ENCODE data around the gene POTED.
"Not testable (repeated sequence)": the region's sequence is repeated elsewhere in the genome, so short reads cannot be mapped to it uniquely, and the experiment has no call there.

The POTED gene

GRCh38 chr21:13609477-13609876, at the start of gene POTED:
Gene POTED (plus strand): TSS chr21:13609777. CDS start chr21:13610229, 452 bp downstream.
- in situ Hi-C loops (cut with MboI; ENCODE audit: low sequenced_read_pairs): not testable (repeated sequence)

- in situ Hi-C loops (cut with MboI; ENCODE audit: low sequenced_read_pairs): not testable (repeated sequence)
Measured at GRCh38 chr21:13650101-13650500, 40.5 kb downstream of the POTED start.

- in situ Hi-C loops (cut with MboI; ENCODE audit: low sequenced_read_pairs): not testable (repeated sequence)
Measured at GRCh38 chr21:13651746-13652145, 42.2 kb downstream of the POTED start.
